Measurements from ENCODE around the gene SMC3. TPM values are rescaled to one million over a fixed set of nuclear protein-coding genes. Genes with fewer than 3 reads are reported as not detected.

The SMC3 gene
- total RNA-seq, 1 donor from 2014 or later = 60.6 TPM

GRCh38 chr10:110641256-110641655, 73.8 kb downstream of the SMC3 start:
- no peak for DNase-seq (ENCODE audit: extremely low spot score, unreplicated experiment)
- peak overlapping the region; percentile 83 for H3K4me3 Mint-ChIP-seq
- H3K27ac Mint-ChIP-seq = peak overlapping the region; percentile 75
- peaks cover 49% of the 10 kb centered on the region for H3K27me3 Mint-ChIP-seq
- peaks cover 48% of the 10 kb centered on the region for H3K4me1 Mint-ChIP-seq (ENCODE audit: unreplicated experiment)
- TF ChIP-seq, protein P1, sequence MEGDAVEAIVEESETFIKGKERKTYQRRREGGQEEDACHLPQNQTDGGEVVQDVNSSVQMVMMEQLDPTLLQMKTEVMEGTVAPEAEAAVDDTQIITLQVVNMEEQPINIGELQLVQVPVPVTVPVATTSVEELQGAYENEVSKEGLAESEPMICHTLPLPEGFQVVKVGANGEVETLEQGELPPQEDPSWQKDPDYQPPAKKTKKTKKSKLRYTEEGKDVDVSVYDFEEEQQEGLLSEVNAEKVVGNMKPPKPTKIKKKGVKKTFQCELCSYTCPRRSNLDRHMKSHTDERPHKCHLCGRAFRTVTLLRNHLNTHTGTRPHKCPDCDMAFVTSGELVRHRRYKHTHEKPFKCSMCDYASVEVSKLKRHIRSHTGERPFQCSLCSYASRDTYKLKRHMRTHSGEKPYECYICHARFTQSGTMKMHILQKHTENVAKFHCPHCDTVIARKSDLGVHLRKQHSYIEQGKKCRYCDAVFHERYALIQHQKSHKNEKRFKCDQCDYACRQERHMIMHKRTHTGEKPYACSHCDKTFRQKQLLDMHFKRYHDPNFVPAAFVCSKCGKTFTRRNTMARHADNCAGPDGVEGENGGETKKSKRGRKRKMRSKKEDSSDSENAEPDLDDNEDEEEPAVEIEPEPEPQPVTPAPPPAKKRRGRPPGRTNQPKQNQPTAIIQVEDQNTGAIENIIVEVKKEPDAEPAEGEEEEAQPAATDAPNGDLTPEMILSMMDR (conservative IDR thresholded peaks at IDR 0.05) = no peak
- H3K9me3 Mint-ChIP-seq = no peaks in the 10 kb centered on the region
- H3K36me3 Mint-ChIP-seq = no peaks in the 10 kb centered on the region

DNA sequence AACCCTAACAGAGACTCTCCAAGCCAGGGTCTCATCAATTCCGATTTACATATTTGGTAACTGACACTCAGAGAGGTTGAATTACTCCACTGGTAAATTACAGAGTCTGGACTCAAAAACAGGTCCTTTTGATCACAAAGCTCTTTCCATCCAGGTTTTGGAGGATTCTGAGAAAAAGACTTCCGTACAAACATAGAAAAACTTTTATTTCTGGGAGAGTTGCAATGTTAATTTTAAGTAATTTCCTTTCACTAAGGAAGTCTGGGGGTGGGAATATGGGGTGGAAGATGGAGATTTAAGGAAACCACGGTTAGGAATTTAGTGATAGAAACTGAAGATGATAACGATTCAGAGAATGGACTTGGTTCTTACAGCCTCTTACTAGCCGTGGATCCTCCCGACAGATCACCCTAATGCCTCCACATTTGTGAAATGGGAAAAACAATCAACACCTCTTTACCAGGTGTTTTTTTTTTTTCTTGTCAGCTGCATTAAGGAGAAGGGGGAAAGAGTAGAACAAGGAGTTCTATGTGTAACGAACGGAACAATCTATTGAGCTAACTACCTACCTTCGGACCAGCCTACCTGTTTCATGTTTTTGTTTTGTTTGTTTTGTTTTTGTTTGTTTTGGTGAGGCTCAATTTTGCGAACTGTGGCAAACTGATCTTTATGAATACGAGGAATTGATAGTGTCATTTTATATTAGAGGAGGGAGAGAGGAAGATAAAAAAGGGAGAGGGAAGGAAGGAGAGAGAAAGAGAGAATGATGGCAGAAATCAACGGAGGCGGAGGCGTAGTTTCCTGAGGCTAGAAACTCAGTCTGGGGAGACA, 74.9 kb downstream of the SMC3 start:
- no peak for DNase-seq (ENCODE audit: extremely low spot score, unreplicated experiment)
- H3K9me3 Mint-ChIP-seq = no peaks in the 10 kb centered on the region
- no peaks in the 10 kb centered on the region for H3K36me3 Mint-ChIP-seq
- peaks cover 39% of the 10 kb centered on the region for H3K4me1 Mint-ChIP-seq (ENCODE audit: unreplicated experiment)
- peaks cover 52% of the 10 kb centered on the region for H3K27me3 Mint-ChIP-seq
- H3K27ac Mint-ChIP-seq = peak overlapping the region; percentile 59
- TF ChIP-seq, protein P1 (conservative IDR thresholded peaks at IDR 0.05) = no peak
- H3K4me3 Mint-ChIP-seq = peak overlapping the region; percentile 84

GRCh38 chr10:110643035-110643652, 75.6 kb downstream of the SMC3 start:
- Mint-ChIP-seq H3K4me1 (ENCODE audit: unreplicated experiment) (peaks cover 34% of the 10 kb centered on the region), H3K36me3 (no peaks in the 10 kb centered on the region), H3K27ac (peak overlapping the region; percentile 79), H3K9me3 (no peaks in the 10 kb centered on the region), H3K4me3 (peak overlapping the region; percentile 84), H3K27me3 (peaks cover 46% of the 10 kb centered on the region)
- no peak for DNase-seq (ENCODE audit: extremely low spot score, unreplicated experiment)
- TF ChIP-seq, protein P1 (conservative IDR thresholded peaks at IDR 0.05) = no peak

- peak within 1 kb of the TSS; percentile 92 for H3K4me3 Mint-ChIP-seq
- no peaks in the 10 kb centered on the region for H3K36me3 Mint-ChIP-seq
- TF ChIP-seq, protein P1 (conservative IDR thresholded peaks at IDR 0.05) = no peak
- no peak for DNase-seq (ENCODE audit: extremely low spot score, unreplicated experiment)
- H3K27me3 Mint-ChIP-seq = peaks cover 48% of the 10 kb centered on the region
- H3K9me3 Mint-ChIP-seq = no peaks in the 10 kb centered on the region
- peaks cover 38% of the 10 kb centered on the region for H3K4me1 Mint-ChIP-seq (ENCODE audit: unreplicated experiment)
- H3K27ac Mint-ChIP-seq = peak within 1 kb of the TSS; percentile 84
Measured at GRCh38 chr10:110643653-110644597, 76.4 kb downstream of the SMC3 start, which contains the start of gene RBM20. Gene RBM20, plus strand, starts transcription at chr10:110644336. Its CDS starts 119 bp downstream, at chr10:110644455.

Data from type B pancreatic cell (in vitro differentiated cells).